Spleen (tissue), 7 donors: ENCODE data around the gene NBL1.
A peak's percentile ranks its signal among the peaks of the same experiment; 100 is the strongest.

Source experiments
- POLR2A ChIP-seq, 3 donors: fragments of 450-650 bp; IDR thresholded peaks; one replicate each; pipeline ENCODE4 v1.5.1; 2017; ENCODE audit warnings: antibody characterized with exemption in 3 of 3, mild to moderate bottlenecking in 1 of 3
- POLR2AphosphoS5 ChIP-seq, 3 donors: sonication (generic); formaldehyde crosslinking; IDR thresholded peaks; one replicate each; pipeline ENCODE4 v1.5.1; 2017; ENCODE audit warnings: antibody characterized with exemption in 3 of 3
- TF ChIP-seq, protein P1 (sequence below), 11 experiments: fragments of 200-600 bp in 7 of 11; fragments of 450-650 bp in 4 of 11; sonication (generic) in 4 of 11; IDR thresholded peaks in 8 of 11; conservative IDR thresholded peaks in 3 of 11; 1 replicate in 7 of 11; 2 replicates in 4 of 11; pipeline versions ENCODE4 v1.4.0 to v1.8.0; 2016 to 2021; ENCODE audit warnings: antibody characterized with exemption in 11 of 11, inconsistent platforms in 4 of 11, mild to moderate bottlenecking in 1 of 11
- donor health status: DM: no; HTN: no; CAD: no; lungs with moderate emphysema.
- donor health status: DM: no; HTN: no; CAD: no.
- donor health status: DM: no; HTN: no; CAD: no.

DNA sequence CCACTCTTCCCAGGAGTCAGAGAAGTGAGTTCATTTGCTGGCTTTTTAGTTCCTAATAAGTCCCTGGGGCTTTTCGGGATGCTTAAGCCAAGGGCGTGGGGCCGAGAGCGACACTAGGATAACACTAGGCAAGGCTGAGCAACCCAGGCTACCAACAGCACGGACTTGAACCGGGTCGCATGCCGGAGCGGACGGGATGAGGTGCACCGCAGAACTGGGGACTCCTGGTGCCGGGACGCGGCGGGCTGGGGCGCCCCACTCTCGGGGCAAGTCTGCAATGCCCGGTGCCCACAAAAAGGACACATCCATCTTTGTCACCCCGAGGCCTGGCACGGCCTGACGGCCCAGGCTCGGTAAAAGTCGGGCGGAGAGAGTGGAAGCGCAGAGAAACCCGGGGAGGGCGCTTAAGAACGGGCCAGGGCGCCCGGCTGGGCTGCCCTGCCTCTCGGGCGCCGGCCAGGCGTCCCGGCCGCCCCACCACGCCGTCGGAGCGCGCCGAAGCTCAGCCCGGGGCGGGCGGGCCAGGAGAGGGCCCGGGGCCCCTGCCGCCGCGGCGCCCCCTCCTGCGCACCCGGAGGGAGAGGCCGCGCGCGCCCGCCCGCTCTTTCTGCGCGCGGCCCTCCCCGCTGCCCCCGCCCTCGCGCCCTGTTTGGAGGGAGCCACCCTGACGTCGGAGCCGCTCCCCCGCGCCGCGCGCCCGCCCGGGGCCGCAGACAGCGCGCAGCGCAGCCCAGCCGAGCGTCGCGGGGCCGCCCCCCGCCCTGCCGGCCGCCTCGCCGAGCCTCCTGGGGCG lies at the start of gene NBL1:
- TF ChIP-seq, protein P1, sequence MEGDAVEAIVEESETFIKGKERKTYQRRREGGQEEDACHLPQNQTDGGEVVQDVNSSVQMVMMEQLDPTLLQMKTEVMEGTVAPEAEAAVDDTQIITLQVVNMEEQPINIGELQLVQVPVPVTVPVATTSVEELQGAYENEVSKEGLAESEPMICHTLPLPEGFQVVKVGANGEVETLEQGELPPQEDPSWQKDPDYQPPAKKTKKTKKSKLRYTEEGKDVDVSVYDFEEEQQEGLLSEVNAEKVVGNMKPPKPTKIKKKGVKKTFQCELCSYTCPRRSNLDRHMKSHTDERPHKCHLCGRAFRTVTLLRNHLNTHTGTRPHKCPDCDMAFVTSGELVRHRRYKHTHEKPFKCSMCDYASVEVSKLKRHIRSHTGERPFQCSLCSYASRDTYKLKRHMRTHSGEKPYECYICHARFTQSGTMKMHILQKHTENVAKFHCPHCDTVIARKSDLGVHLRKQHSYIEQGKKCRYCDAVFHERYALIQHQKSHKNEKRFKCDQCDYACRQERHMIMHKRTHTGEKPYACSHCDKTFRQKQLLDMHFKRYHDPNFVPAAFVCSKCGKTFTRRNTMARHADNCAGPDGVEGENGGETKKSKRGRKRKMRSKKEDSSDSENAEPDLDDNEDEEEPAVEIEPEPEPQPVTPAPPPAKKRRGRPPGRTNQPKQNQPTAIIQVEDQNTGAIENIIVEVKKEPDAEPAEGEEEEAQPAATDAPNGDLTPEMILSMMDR (IDR thresholded peaks at IDR 0.05 in 8 of 11, conservative IDR thresholded peaks at IDR 0.05 in 3 of 11) = no peak
- TF ChIP-seq POLR2A (IDR thresholded peaks at IDR 0.05) (no peak), POLR2AphosphoS5 (IDR thresholded peaks at IDR 0.05) (peak in 1 of 3 donors; percentile 30)
